ENCODE data around the gene RNPS1.

RNPS1 gene, protein sequence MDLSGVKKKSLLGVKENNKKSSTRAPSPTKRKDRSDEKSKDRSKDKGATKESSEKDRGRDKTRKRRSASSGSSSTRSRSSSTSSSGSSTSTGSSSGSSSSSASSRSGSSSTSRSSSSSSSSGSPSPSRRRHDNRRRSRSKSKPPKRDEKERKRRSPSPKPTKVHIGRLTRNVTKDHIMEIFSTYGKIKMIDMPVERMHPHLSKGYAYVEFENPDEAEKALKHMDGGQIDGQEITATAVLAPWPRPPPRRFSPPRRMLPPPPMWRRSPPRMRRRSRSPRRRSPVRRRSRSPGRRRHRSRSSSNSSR

DNA sequence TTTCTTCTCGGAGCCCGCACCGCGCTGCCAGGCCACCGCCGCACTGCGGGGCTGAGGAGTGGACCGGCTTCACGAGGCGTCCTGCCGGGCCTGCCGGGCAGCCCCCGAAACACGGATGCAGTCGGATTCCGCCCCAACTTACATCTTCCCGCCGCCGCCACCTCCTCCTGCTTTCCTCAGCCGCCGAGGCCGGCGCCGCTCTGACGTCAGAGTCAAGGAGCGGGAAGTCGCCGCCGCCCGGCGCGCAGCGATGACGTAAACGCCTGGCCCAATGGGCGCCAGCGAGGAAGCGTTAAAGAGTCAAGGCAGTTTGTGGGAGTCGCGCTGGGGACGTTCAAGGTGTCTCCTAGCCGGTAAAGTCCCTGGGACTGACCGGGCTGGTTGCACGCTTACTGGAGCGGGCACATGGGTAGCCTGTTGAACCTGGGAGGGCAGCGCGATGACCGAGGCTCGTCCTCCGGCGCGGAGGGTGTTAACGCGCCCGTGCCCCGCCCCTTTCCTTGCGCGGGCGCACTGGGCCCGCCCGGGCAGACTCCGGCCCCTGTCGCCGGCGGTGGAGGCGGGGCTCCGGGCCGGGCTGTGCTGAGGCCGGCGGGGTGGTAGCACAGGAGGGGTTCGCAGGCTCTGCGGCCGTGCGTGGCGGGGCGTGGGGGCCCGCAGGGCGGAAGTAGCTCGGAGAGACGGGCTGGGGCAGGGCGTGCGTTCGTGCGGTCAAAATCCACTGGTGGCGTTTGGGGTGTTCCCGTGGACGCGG is at the start of gene RNPS1:
Gene RNPS1 (minus strand): TSS at position 214 of the 754 bp plus-strand sequence. CDS start 3,483 bp downstream, outside the sequence.
- DNase-seq: peak; percentile 84 to 94

DNA sequence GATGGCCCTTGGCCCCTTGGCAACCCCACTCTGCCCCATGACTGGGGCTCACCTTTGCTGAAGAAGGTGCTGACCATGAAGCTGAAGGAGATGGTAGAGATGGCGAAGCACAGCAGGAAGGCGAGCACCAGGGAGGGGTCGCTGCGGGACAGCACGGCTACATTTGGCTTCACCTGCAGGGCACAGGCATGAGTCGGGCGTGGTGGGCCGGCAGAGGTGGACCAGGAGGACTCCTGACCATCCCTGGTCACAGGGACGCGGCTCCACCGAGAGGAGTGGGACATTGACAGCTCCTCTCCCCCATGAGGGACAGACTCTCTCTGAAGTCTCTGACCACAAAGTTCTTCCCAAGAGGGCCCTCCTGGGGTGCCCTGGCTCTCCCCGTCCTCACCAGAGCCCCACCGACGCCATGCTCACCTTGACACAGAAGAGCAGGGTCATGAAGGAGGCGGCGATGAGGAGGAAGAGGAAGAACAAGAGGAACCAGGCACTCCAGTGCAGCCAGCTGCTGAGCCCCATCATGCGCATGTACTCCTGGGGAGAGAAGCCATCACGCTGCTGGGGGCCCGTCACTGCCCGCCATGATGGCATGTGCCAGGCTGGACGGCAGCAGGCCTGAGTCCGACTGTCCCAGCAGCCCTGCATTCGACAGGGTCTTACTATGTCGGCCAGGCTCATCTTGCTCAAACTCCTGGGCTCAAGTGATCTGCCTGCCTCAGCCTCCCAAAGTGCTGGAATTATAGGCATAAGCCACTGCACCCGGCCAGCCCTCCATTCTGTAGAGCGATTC is 49.5 kb upstream of the RNPS1 start:
- DNase-seq: no peak

DNA sequence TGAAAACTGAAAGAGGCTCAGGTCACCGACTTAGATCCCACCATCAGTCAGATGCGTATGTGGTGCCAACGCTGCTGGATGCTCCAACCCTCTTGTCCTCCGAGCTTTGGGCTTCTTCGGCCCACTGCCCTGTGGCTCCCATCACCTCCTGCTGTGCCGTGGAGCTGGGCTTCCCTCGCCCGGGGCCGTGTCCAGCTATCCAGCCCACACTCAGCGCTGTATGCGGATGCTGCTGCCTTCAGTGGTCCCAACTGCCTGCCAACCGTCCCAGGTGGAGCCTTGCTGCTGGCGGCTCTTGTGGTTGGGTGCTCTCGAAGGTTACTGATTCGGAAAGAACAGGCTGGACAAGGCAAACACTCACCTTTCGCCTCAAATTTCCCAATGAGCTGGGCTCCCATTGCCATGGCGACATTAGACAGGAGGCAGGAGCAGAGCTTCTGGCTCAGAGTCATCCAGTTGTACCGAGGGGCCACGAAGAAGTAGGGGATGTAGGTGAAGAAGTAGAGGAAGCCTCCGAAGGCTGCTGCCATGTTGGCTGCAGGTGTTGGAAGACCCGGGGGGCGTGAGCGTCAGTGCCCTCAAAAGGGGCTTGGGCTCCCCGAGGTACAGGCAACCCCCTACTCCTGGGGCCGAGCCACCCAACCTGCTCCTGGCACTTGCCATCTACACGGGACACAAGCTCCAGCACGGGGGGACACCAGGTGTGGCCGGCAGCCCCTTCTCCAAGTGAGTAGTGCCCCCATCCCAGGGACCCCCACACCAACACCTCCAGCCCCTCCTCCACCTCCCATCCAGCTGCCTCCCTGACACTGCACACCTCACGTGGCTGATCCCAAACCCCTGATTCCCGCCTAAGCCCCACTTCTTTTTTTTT is 40.4 kb upstream of the RNPS1 start:
- DNase-seq: no peak

DNA sequence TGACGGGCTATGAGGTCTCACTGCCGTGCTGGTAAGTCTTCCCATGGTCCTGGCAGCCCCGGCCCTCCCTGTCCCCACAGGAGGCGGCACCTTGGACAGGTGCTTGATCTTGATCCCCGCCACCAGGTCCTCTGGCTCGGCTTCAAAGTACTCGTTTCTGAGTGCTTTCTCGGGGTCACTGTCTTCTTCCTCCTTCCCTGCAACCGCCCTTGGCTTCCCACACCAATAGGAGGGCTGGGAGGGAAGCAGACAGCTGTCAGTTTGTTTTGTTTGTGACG is 31.9 kb upstream of the RNPS1 start:
- DNase-seq: no peak

DNA sequence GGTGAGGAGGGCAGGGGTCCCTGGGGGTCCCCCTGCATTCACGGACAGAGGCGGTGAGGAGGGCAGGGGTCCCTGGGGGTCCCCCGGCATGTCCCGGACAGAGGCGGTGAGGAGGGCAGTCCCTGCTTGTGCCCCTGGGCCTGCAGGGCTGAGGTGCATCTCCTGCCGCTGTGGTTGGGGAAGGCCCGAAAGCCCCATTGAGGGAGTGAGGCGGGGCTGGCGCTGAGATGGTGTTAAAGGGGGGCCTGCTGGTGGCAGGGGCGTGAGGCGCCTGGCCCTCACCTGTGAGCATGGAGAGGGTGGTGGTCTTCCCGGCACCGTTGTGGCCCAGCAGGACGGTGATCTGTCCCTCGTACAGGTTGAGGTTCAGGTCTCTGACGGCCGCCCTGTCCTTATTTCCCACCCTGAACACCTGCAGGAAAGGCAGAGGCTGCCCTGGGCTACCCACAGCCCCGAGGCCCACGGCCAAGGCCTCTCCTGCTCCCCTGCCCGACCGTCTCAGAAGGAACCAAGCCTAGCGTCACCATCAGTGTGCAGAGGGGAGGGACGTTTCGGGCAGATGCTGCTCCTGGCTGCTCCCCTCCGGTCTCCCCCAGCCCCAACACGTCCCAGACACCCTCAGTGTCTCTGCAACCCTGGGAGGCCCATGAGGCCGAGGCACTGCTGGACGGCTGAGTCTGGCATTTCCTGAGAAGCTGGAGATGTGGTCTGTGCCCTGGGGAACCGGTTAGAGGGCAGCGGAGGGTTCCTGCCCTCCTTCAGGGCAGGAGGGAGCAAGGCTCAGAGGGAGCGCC is 31.4 kb upstream of the RNPS1 start:
- no peak for DNase-seq

DNA sequence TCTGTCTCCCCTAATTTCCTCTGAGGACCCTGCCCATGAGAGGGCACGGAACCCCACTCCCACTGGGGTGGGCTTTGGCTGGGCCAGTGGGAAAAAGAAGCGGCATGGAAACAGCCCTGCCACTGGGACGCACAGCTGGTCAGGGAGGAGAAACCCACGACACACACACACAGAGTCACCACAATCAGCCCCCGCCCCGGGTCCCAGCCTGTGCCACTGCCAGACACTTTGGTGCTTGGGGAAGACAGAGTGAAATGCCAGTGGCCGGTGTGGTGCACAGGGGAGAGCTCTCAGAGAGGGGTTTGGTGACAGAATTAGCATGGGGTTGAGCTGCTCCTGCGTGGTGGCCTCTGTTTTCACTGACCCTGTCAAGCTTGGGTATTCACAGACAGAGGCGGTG is 30.7 kb upstream of the RNPS1 start:
- no peak for DNase-seq

DNA sequence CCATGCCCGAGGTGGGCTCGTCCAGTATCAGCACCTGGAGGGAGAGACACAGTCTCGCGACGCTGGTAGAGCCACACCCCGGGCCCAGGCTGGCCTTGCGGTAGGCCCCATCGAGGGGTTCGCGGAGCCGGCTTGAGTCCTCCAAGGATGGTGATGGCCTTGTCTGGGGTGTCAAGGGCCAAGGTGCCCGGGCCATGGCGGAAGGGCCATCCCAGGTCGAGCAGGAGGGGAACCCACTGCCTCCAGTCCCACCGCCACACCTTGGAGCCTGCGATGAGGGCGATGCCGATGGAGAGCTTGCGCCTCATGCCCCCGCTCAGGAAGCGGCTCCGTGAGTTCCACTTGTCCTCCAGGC is 29.6 kb upstream of the RNPS1 start:
- DNase-seq: no peak

DNA sequence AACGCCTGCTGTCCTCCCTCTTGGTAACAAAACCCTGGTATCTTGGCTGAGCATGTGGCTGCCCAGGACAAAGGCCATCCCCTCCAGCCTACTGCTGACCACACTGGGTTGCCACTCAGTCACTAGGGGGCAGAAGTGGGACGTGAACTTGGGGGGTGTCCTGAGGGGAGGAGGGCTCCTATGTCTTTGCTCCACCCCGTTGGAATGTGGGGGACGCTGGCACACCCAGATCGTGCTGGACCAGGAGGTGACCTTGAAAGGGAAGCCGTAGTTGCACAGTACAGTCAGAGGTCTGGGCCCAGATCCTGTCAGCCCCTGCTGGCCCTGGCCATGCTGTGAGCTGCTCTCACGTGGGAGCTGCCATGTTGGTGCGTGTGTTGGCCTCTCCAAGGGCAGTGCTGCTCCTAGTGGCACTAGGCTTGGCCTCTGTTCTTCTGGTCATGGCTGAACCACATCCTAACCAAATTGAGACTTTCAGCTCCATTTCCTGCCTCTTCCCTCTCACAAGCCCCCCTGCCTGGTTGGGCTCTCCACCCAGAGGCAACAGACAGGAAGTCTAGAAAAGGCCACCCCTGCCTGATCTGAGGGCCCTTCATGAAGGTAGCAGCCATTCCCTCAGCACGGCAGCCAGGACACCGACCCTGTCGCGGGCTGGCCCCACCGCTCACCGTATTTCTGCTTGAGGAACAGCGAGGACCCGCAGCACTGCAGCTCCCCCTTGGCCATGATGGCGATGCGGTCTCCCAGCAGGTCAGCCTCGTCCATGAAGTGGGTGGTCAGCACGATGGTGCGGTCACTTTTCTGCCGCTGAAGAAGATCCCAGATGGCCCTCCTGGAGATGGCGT is 29.0 kb upstream of the RNPS1 start:
- DNase-seq: no peak

DNA sequence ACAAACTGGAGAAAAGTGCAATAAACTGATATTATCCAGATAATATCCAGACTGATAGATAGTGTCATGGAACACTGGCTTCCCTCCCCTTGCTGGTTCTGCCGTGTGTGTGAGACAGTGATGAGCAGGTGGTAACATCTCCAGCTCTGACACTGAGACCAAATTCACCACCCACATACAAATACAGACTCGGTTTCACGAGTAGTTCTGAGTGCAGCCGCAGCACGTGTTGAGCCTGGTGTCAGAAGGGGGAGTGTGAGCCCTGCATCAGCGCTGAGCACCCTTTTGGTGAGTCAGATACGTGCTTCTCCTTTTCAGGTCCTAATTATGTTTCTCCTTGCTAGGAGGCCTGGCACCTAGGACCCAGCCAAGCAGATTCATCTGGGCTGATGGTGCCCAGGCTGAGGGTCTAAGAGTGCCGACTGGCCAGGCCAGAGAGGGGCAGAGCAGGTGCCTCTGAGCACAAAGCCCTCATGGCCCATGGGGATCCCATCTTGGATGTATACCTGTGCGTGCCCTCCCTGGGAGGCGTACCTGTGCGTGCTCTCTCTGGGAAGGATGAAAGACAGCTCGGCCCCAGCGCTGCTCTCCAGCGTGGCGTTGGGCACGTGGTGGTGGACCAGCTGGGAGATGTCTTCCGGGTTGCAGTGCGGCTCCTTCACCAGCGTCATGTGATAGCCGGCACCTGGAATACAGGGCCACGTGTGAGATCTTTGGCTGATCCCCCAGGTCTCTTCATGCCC is 27.3 kb upstream of the RNPS1 start:
- no peak for DNase-seq

DNA sequence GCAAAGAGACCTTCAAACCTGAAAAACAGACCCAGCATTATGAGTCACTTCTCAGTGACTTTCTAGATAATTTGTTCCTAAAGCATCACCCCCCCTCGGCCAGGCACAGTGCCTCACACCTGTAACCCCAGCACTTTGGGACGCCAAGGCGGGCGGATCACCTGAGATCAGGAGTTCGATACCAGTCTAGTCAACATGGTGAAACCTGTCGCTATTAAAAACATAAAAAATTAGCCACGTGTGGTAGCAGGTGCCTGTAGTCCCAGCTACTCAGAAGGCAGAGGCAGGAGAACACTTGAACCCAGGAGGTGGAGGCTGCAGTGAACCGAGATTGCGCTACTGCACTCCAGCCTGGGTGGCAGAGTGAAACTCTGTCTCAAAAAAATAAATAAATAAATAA is 24.3 kb upstream of the RNPS1 start:
- no peak for DNase-seq

DNA sequence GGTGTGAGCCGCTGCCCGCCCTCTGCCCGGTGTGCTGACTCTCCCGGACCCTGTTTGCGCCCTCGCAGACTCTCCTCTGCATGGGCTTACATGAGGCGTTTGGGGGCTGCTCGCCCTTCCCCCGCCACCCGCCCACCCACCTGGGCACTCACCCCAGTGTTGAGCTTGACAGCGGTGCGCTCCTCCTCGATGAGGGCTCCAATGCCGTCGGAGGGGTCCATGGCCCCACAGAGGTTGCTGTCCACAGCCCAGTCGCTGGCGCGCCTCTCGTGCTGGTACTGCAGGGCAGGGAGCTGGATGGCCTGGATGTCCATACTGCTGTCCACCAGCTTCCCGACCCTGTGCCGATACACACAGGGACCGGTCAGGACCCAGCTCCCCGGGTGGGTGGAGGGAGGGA is 21.4 kb upstream of the RNPS1 start:
- no peak for DNase-seq

DNA sequence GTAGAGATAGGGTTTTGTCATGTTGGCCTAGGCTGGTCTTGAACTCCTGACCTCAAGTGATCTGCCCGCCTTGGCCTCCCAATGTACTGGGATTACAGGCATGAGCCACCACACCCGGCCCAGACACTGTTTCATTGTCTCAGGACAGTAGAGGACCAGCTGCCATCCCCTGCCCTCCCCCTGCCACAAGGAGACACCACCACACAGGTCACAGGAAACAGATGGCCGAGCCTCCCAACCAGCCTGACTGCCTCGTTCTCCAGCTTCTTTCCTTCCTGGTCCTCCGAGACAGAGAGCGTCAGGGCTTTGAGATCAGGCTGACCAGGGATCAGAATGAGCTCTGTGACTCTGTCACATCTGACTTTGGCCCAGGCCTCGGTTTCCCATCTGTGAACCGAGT is 20.8 kb upstream of the RNPS1 start:
- no peak for DNase-seq

DNA sequence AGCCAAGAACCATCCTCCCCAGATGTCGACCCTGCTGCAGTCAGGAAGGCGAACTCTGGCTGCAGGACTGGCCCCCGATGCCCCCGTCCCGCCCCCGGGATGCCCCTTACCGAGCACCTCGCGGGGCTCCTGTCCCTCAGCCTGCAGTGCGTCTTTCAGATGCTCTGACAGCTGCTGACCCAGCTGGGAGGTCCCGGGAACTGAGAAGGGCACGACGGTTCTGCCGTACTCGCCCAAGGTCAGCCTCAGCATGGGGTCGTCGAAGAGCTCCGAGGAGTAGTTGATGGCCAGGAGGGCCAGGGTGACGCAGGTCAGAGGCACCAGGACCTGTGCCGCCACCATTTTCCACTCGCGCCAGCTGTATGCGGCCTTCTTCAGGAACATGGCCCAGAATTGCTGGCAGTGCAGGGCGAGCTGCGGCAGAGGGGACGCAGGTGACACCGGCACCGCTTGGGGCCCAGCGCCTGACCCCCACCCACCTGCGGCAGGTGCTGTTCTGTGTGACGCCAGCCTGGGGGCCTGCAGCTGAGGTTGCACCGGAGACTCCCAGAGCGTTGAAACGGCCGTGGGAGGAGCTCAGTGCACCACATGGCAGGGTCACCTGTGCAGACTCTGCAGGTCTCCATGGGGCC is 20.1 kb upstream of the RNPS1 start:
- no peak for DNase-seq

DNA sequence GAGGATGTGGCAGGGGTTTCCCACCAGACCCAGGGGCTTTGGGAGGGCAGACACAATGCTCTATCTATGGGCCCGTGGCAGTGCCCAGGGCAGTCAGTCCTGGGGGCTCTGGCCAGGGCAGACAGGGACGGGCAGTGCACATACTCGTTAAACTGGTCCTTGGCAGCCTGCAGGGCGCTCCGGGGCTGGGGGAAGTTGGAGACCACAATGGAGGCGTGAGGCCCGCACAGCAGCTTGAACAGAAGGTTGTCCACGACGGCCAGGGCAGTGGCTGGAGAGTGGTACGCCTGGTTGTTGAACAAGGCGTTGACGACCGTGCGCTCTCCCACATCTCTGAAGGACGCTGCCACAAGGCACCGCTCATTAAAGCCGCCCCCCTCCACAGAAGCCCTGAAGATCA is 18.6 kb upstream of the RNPS1 start:
- no peak for DNase-seq

DNA sequence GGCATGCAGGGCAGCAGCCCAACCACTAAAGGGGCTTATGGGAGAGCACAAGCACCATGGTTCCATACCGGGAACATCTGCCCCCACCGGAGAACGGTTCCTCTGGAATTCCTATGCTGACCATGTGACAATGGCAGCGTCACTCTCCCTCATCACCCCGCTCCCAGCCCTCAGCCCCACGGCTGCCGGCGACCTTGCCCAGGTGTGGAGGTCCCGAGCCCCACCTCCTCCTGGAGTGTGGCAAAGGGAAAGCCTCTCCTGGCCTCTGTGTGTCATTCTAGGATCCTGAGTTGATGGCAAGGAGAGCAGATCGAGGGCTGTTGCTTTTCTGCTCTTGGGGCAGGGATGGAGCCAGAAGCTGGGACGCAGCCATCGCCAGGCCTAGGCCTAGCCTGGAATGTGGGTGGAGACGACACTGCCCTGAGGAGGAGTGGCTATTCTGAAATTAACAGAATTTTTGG is 17.8 kb upstream of the RNPS1 start:
- no peak for DNase-seq

DNA sequence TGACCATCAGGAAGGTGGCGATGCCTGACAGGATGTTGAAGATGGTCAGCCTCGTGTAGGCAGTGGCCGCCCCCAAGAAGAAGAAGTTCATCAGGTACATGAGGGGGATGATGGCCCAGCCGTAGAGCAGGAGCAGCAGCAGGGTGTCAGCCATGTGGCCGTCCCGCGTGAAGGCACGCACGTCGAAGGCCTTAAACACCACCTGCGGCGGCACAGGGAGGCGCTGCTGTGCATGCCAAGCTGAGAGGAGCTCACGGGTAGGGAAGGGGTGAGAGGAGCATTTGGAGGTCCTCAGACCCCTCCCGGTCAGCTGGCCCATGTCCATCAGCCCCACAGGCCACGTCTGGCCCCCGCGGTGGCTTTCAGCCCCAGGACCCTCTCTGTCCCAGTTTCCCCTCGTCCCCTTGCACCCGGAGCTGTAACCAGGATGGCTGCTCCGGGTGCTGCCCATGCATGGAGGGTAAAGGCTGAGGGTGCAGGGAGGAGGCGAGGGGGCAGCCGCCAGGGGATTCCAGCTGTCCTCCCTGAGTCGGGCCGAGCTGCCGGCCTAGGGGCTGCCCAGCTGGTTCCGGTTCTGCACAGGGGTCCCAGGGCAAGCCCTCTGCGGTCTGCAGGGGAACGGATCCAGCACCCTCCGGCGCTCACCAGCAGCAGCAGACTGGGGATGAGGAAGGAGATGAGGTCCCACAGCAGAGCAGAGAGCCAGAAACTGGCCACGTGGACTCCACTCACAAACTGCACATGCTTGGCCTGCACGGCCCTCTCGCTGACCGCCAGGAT is 17.1 kb upstream of the RNPS1 start:
- DNase-seq: no peak

DNA sequence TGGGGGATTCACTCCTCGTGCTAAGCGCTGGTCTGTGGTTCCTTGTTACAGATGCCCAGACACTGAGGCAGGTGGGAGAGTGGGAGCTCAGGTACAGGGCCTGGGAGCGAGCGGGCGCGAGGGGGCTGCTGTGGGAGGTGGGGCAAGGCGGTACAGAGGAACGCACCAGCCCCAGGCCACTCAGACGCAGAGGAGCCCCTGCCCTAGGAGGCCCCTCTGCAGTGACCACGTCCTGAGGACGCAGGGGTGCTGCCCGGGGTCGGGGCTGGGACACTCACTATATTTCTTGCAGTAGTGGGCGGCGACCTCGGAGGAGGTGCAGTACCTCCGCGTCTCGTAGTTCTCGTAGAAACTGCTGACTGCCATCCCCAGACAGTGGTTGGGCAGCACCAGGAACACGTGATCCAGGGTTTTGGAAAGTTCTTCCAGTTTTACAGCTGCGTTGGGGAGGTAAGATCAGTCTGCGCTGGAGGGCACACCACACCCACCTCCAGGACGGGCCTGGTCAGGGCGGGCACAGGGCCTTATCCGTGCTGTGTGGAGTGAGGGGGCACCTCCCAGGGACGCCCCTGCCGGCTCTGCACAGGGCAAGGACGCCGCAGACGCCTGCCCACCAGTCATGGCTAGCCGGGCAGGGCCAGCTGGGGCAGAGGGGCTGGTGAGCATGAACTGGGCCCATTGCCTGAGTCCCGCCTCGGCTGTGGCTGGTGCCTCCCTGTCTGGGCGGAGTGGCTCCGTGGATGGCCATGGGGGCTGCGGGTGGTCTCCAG is 16.3 kb upstream of the RNPS1 start:
- DNase-seq: no peak

DNA sequence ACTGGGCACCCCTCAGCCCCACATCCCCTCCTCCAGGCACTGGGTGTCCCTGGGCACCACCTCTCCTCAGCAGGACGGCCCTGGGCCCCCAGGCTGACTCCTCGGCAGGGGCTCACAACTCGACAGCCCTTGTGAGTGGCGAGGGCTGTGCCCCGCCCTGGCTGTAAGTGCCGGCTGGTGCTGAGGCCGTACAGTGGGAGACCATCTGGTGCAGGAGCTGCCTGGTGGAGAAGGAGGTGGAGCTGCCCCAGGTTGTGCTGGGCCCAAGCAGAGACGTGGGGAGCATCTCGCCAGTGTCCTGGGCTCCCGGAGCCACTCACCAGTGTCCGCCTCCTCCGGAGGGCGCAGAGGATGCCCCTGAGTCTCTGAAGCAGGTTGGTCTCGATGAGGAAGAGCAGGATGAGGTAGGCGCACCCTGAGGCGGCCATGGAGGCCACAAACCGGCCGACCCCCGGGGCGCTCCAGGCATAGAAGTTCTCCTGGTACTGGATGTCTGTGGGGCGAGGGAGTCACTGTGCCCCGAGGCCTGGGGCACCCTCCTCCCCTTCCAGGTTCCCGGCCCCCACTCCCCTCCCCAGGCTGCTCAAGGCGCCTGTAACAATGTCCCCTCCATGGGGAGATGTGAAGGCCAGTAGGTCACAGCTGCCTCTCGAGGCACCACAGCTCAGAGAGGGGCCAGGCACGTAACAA is 15.1 kb upstream of the RNPS1 start:
- no peak for DNase-seq
